Measurements from ENCODE around the gene SCAPER. TPM values are rescaled to one million over a fixed set of nuclear protein-coding genes. Genes with fewer than 3 reads are reported as not detected.
A peak's percentile ranks its signal among the peaks of the same experiment; 100 is the strongest.

SCAPER gene
- 42.6 TPM for total RNA-seq
- long read RNA-seq, full-length matches to known transcripts, result 7 of 35 reads
- long read RNA-seq, partial matches to known transcripts, result 9 of 35 reads
- long read RNA-seq, other reads (novel, unspliced or antisense), result 19 of 35 reads

GRCh38 chr15:76905013-76905839 is at the start of gene SCAPER:
Gene SCAPER (minus strand): TSS chr15:76905340. CDS start chr15:76883817, 21,523 bp downstream.
- H3K4me3 ChIP-seq, result peak within 1 kb of the TSS; percentile 86
- H3K4me1 ChIP-seq, result peaks cover 46% of the 10 kb centered on the region
- intact Hi-C loops (cut with micrococcal nuclease), result no loop called here
- H3K36me3 ChIP-seq, result no peaks in the 10 kb centered on the region
- peaks cover 4% of the 10 kb centered on the region for H3K9me3 ChIP-seq (replicated peaks)
- no peaks in the 10 kb centered on the region for H3K27me3 ChIP-seq (ENCODE audit: low read depth)
- H3K27ac ChIP-seq (replicated peaks), result peak within 1 kb of the TSS; percentile 92
- peak; percentile 95 for DNase-seq
- TF ChIP-seq, protein P1, sequence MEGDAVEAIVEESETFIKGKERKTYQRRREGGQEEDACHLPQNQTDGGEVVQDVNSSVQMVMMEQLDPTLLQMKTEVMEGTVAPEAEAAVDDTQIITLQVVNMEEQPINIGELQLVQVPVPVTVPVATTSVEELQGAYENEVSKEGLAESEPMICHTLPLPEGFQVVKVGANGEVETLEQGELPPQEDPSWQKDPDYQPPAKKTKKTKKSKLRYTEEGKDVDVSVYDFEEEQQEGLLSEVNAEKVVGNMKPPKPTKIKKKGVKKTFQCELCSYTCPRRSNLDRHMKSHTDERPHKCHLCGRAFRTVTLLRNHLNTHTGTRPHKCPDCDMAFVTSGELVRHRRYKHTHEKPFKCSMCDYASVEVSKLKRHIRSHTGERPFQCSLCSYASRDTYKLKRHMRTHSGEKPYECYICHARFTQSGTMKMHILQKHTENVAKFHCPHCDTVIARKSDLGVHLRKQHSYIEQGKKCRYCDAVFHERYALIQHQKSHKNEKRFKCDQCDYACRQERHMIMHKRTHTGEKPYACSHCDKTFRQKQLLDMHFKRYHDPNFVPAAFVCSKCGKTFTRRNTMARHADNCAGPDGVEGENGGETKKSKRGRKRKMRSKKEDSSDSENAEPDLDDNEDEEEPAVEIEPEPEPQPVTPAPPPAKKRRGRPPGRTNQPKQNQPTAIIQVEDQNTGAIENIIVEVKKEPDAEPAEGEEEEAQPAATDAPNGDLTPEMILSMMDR (IDR thresholded peaks at IDR 0.05; ENCODE audit: borderline replicate concordance), result peak; percentile 40

- H3K27me3 ChIP-seq (ENCODE audit: low read depth), result no peaks in the 10 kb centered on the region
- H3K27ac ChIP-seq (replicated peaks), result no peak overlapping the region
- H3K36me3 ChIP-seq, result peaks cover 8% of the 10 kb centered on the region
- intact Hi-C loops (cut with micrococcal nuclease), result no loop called here
- TF ChIP-seq, protein P1 (IDR thresholded peaks at IDR 0.05; ENCODE audit: borderline replicate concordance), result no peak
- no peak overlapping the region for H3K4me3 ChIP-seq
- DNase-seq, result no peak
- no peaks in the 10 kb centered on the region for H3K9me3 ChIP-seq (replicated peaks)
- no peaks in the 10 kb centered on the region for H3K4me1 ChIP-seq
Observed at GRCh38 chr15:76954744-76955143, 49.6 kb upstream of the SCAPER start.

GRCh38 chr15:76953913-76954312 is 48.8 kb upstream of the SCAPER start:
- intact Hi-C loops (cut with micrococcal nuclease), result no loop called here
- H3K27me3 ChIP-seq (ENCODE audit: low read depth), result no peaks in the 10 kb centered on the region
- TF ChIP-seq, protein P1 (IDR thresholded peaks at IDR 0.05; ENCODE audit: borderline replicate concordance), result no peak

DNA sequence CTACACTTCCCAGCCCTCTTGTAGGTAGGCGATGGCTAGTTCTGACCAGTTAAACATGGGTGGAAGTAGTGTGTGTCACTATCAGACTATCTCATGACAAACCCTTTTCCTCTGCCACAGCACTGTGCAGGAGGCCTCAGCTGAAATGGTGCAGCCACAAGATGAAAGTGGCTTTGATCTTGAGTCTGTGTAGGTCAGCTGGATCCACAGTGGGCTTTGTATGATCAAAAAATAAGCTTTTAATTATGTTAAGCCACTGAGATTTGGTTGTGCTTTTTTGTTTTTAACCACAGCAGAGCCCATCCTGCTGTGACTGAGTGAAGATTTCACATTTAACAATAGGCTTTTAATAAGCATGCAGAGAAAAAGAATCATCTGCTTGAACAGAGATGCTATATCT is 46.1 kb upstream of the SCAPER start:
- H3K9me3 ChIP-seq (replicated peaks), result no peaks in the 10 kb centered on the region
- H3K4me1 ChIP-seq, result no peaks in the 10 kb centered on the region
- H3K27me3 ChIP-seq (ENCODE audit: low read depth), result no peaks in the 10 kb centered on the region
- no peak overlapping the region for H3K27ac ChIP-seq (replicated peaks)
- peaks cover 35% of the 10 kb centered on the region for H3K36me3 ChIP-seq
- TF ChIP-seq, protein P1 (IDR thresholded peaks at IDR 0.05; ENCODE audit: borderline replicate concordance), result no peak
- H3K4me3 ChIP-seq, result no peak overlapping the region
- no peak for DNase-seq
- intact Hi-C loops (cut with micrococcal nuclease), result no loop called here

More at GRCh38 chr15:76953913-76954312, 48.8 kb upstream of the SCAPER start:
- DNase-seq, result no peak
- H3K36me3 ChIP-seq, result peaks cover 16% of the 10 kb centered on the region
- H3K4me1 ChIP-seq, result no peaks in the 10 kb centered on the region
- no peak overlapping the region for H3K4me3 ChIP-seq
- H3K27ac ChIP-seq (replicated peaks), result no peak overlapping the region
- no peaks in the 10 kb centered on the region for H3K9me3 ChIP-seq (replicated peaks)

DNA sequence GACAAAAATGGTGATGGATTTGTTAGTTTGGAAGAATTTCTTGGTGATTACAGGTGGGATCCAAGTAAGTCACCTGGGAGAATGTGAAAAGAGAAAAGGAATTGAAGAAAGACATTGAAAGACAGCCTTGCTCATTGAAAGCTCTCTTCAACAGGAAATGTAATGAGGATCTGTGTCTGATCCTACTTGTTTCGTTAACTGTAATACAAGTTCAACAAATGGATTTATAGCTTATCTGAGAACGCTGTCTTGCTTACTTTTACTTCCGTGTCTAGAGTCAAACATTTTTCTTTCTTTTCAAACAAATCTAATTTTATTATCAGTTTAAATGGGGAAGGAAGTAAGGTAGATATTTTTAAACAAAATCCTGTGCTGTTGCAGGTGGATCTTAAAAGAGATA is 42.3 kb upstream of the SCAPER start:
- peaks cover 58% of the 10 kb centered on the region for H3K36me3 ChIP-seq
- intact Hi-C loops (cut with micrococcal nuclease), result no loop called here

More for the DNA sequence above, 42.3 kb upstream of the SCAPER start:
- Histone ChIP-seq H3K9me3 (replicated peaks) (no peaks in the 10 kb centered on the region), H3K4me3 (no peak overlapping the region), H3K27ac (replicated peaks) (no peak overlapping the region), H3K4me1 (no peaks in the 10 kb centered on the region), H3K27me3 (ENCODE audit: low read depth) (no peaks in the 10 kb centered on the region)
- TF ChIP-seq, protein P1 (IDR thresholded peaks at IDR 0.05; ENCODE audit: borderline replicate concordance), result no peak
- DNase-seq, result no peak

Data from left ventricle myocardium inferior (tissue), 1 donor.